HepG2 (cell line): ENCODE measurements around the gene COX6A2.

Source experiments
- EZH2 ChIP-seq: conservative IDR thresholded peaks from 2 replicates; pipeline ENCODE4 v1.6.1; 2012; ENCODE audit warnings: mild to moderate bottlenecking, low read depth, low read length, moderate library complexity
- MXI1 ChIP-seq: IDR thresholded peaks from 3 replicates; pipeline ENCODE4 v1.6.1; 2012; ENCODE audit warnings: low read depth, low read length, inconsistent platforms, borderline replicate concordance
- TCF12 ChIP-seq, 2 experiments: fragments of 450-650 bp in 1 of 2; sonication (generic) in 1 of 2; formaldehyde crosslinking in 1 of 2; IDR thresholded peaks; 2 replicates each; pipeline versions ENCODE4 v1.6.1 to v1.8.0; 2017 to 2022; ENCODE audit warnings: antibody characterized with exemption in 1 of 2, mild to moderate bottlenecking in 1 of 2, missing genetic modification reagents in 1 of 2, moderate library complexity in 1 of 2
- ZMYM3 ChIP-seq: sonication (generic); formaldehyde crosslinking; IDR thresholded peaks from 2 replicates; pipeline ENCODE4 v1.5.1; 2020; ENCODE audit warnings: mild to moderate bottlenecking, missing genetic modification reagents
- ZNF232 ChIP-seq: sonication (generic); formaldehyde crosslinking; IDR thresholded peaks from 2 replicates; pipeline ENCODE4 v1.4.0; 2020; ENCODE audit warnings: missing genetic modification reagents, borderline replicate concordance
- ZNF251 ChIP-seq: sonication (generic); formaldehyde crosslinking; IDR thresholded peaks from 2 replicates; pipeline ENCODE4 v1.9.0; 2021; ENCODE audit warnings: mild to moderate bottlenecking, missing genetic modification reagents
- ZNF30 ChIP-seq: sonication (generic); formaldehyde crosslinking; IDR thresholded peaks from 2 replicates; pipeline ENCODE4 v1.5.0; 2020; ENCODE audit warnings: mild to moderate bottlenecking, missing genetic modification reagents
- ZNF333 ChIP-seq: sonication (generic); formaldehyde crosslinking; IDR thresholded peaks from 2 replicates; pipeline ENCODE4 v1.4.0; 2020; ENCODE audit warnings: mild to moderate bottlenecking, missing genetic modification reagents, borderline replicate concordance
- ZNF780A ChIP-seq: sonication (generic); formaldehyde crosslinking; IDR thresholded peaks from 2 replicates; pipeline ENCODE4 v1.8.0; 2022; ENCODE audit warnings: mild to moderate bottlenecking, missing genetic modification reagents, moderate library complexity
- TF ChIP-seq, protein P1 (sequence below): sonication (generic); formaldehyde crosslinking; IDR thresholded peaks from 2 replicates; pipeline ENCODE4 v1.5.0; 2020; ENCODE audit warnings: mild to moderate bottlenecking, missing genetic modification reagents, moderate library complexity
- TF ChIP-seq, protein P2 (sequence below): IDR thresholded peaks from 2 replicates; pipeline ENCODE4 v1.6.1; 2012; ENCODE audit warnings: low read depth, low read length, improper control_type of control experiment
- TF ChIP-seq, protein P3 (sequence below): sonication (generic); formaldehyde crosslinking; IDR thresholded peaks from 2 replicates; pipeline ENCODE4 v1.8.1; 2023; ENCODE audit warnings: missing genetic modification reagents, inconsistent platforms, borderline replicate concordance

DNA sequence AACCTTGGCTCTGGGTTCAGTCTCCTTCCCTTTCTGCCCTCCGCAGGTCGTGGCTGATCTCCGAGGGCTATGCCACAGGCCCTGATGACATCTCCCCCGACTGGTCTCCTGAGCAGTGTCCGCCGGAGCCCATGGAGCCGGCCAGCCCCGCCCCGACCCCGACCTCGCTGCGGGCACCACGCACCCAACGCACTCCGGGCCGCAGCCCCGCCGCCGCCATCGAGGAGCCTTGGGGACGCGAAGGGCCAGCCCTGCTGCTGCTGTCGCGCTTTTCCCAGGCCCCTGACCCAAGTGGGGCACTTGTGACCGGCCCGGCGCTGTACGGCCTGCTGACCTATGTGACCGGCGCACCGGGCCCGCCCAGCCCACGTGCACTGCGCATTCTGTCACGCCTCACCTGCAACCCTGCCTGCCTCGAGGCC, 36.2 kb upstream of the COX6A2 start:
- TF ChIP-seq, protein P1, sequence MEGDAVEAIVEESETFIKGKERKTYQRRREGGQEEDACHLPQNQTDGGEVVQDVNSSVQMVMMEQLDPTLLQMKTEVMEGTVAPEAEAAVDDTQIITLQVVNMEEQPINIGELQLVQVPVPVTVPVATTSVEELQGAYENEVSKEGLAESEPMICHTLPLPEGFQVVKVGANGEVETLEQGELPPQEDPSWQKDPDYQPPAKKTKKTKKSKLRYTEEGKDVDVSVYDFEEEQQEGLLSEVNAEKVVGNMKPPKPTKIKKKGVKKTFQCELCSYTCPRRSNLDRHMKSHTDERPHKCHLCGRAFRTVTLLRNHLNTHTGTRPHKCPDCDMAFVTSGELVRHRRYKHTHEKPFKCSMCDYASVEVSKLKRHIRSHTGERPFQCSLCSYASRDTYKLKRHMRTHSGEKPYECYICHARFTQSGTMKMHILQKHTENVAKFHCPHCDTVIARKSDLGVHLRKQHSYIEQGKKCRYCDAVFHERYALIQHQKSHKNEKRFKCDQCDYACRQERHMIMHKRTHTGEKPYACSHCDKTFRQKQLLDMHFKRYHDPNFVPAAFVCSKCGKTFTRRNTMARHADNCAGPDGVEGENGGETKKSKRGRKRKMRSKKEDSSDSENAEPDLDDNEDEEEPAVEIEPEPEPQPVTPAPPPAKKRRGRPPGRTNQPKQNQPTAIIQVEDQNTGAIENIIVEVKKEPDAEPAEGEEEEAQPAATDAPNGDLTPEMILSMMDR (CRISPR knock-in tag), result no peak
- no peak for TF ChIP-seq EZH2
- no peak for TF ChIP-seq TCF12 (IDR thresholded peaks at IDR 0.05)
- no peak for TF ChIP-seq TCF12 (CRISPR knock-in tag; IDR thresholded peaks at IDR 0.05)
- TF ChIP-seq MXI1, result no peak
- TF ChIP-seq ZNF30, result no peak
- no peak for TF ChIP-seq ZMYM3 (CRISPR knock-in tag)
- no peak for TF ChIP-seq ZNF780A (CRISPR knock-in tag)
- TF ChIP-seq, protein P2, sequence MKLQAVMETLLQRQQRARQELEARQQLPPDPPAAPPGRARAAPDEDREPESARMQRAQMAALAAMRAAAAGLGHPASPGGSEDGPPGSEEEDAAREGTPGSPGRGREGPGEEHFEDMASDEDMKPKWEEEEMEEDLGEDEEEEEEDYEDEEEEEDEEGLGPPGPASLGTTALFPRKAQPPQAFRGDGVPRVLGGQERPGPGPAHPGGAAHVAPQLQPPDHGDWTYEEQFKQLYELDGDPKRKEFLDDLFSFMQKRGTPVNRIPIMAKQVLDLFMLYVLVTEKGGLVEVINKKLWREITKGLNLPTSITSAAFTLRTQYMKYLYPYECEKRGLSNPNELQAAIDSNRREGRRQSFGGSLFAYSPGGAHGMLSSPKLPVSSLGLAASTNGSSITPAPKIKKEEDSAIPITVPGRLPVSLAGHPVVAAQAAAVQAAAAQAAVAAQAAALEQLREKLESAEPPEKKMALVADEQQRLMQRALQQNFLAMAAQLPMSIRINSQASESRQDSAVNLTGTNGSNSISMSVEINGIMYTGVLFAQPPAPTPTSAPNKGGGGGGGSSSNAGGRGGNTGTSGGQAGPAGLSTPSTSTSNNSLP, result no peak
- TF ChIP-seq ZNF232 (CRISPR knock-in tag), result no peak
- no peak for TF ChIP-seq ZNF333
- no peak for TF ChIP-seq ZNF251
- TF ChIP-seq, protein P3, sequence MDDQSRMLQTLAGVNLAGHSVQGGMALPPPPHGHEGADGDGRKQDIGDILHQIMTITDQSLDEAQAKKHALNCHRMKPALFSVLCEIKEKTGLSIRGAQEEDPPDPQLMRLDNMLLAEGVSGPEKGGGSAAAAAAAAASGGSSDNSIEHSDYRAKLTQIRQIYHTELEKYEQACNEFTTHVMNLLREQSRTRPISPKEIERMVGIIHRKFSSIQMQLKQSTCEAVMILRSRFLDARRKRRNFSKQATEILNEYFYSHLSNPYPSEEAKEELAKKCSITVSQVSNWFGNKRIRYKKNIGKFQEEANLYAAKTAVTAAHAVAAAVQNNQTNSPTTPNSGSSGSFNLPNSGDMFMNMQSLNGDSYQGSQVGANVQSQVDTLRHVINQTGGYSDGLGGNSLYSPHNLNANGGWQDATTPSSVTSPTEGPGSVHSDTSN (CRISPR knock-in tag), result no peak
